Endodermal cell (in vitro differentiated cells): Measurements from ENCODE around the gene RBM28. TPM values are rescaled to one million over a fixed set of nuclear protein-coding genes. Genes with fewer than 3 reads are reported as not detected.
"Not testable (repeated sequence)": the region's sequence is repeated elsewhere in the genome, so short reads cannot be mapped to it uniquely, and the experiment has no call there.

Experiments
- DNase-seq: peaks from one replicate; pipeline ENCODE4 v3.0.0-alpha.2; 2017
- H3K27ac ChIP-seq: 2 replicates; pipeline ENCODE4 v1.5.1; 2013; ENCODE audit warnings: mild to moderate bottlenecking, low read depth, low read length, moderate library complexity
- H3K27me3 ChIP-seq: 2 replicates; pipeline ENCODE4 v1.6.1; 2013; ENCODE audit warnings: mild to moderate bottlenecking, low read length, moderate library complexity; ENCODE audit not compliant: insufficient read depth, control insufficient read depth, poor library complexity, severe bottlenecking
- H3K36me3 ChIP-seq: 2 replicates; pipeline ENCODE4 v1.7.0; 2013; ENCODE audit warnings: mild to moderate bottlenecking, low read length, moderate library complexity; ENCODE audit not compliant: control insufficient read depth, insufficient read depth
- H3K4me1 ChIP-seq: one replicate; pipeline ENCODE4 v1.7.0; 2013; ENCODE audit warnings: low read length; ENCODE audit not compliant: control insufficient read depth, insufficient read depth
- H3K4me3 ChIP-seq: 2 replicates; pipeline ENCODE4 v1.5.1; 2013; ENCODE audit warnings: mild to moderate bottlenecking, low read length, moderate library complexity
- H3K9ac ChIP-seq: 2 replicates; pipeline ENCODE4 v1.6.1; 2013; ENCODE audit warnings: mild to moderate bottlenecking, low read length, moderate library complexity; ENCODE audit not compliant: poor library complexity, severe bottlenecking; ENCODE audit errors: extremely low read depth
- H3K9me3 ChIP-seq: 2 replicates; pipeline ENCODE4 v1.6.1; 2013; ENCODE audit warnings: mild to moderate bottlenecking, low read length, moderate library complexity; ENCODE audit not compliant: control insufficient read depth
- H3K27ac Mint-ChIP-seq: 2 replicates; pipeline ENCODE4 v1.8.0; 2020; ENCODE audit warnings: mixed read lengths
- H3K27me3 Mint-ChIP-seq: 2 replicates; pipeline ENCODE4 v1.8.0; 2021; ENCODE audit warnings: mild to moderate bottlenecking, mixed read lengths; ENCODE audit not compliant: insufficient read depth
- H3K36me3 Mint-ChIP-seq: 2 replicates; pipeline ENCODE4 v1.8.0; 2020; ENCODE audit warnings: low read depth, mixed read lengths
- H3K4me1 Mint-ChIP-seq: 2 replicates; pipeline ENCODE4 v1.8.0; 2020; ENCODE audit warnings: mixed read lengths
- H3K4me3 Mint-ChIP-seq: 2 replicates; pipeline ENCODE4 v1.8.0; 2020; ENCODE audit warnings: mild to moderate bottlenecking, moderate library complexity, mixed read lengths
- H3K9me3 Mint-ChIP-seq: 2 replicates; pipeline ENCODE4 v1.8.0; 2020; ENCODE audit warnings: mild to moderate bottlenecking, mixed read lengths
- CTCF ChIP-seq: fragments of 200-600 bp; sonication (generic); conservative IDR thresholded peaks from 2 replicates; pipeline ENCODE4 v1.5.0; 2021; ENCODE audit warnings: antibody characterized with exemption, mild to moderate bottlenecking
- WGBS, 2 experiments: methylation state at CpG; one replicate each; pipeline versions ENCODE4 v1.1.5 to v1.1.7; 2013; ENCODE audit warnings: missing lambda C conversion rate in 2 of 2, mixed read lengths in 1 of 2; ENCODE audit not compliant: insufficient coverage in 1 of 2, insufficient read length in 1 of 2; 5-methylcytosine and 5-hydroxymethylcytosine counted together
- total RNA-seq, 2 donors: library from RNA; stranded (reverse); fragmentation: NEBNext Ultra II Directional in 1 of 2; extraction: Animal tissue kit (Norgen Biotek cat#: 25700) in 1 of 2; gene quantifications; 2 replicates in 1 of 2; 3 replicates in 1 of 2; pipeline ENCODE4 v1.2.1, GENCODE V29; 2021

Gene RBM28
- total RNA-seq, 2 donors from 2014 or later: 60.1 to 60.9 TPM

GRCh38 chr7:128287556-128287955 is 56.2 kb downstream of the RBM28 start:
- Histone ChIP-seq H3K27me3 (no peaks in the 10 kb centered on the region), H3K4me1 (no peaks in the 10 kb centered on the region), H3K9me3 (peaks cover 9% of the 10 kb centered on the region), H3K9ac (no peak overlapping the region), H3K36me3 (no peaks in the 10 kb centered on the region), H3K27ac (no peak overlapping the region), H3K4me3 (no peak overlapping the region)
- WGBS, 2 experiments: 94% methylated on average over 4 of the region's 4 CpGs; no CpG with 5 or more reads in 1 of the 2 experiments
- TF ChIP-seq CTCF: no peak
- no peak overlapping the region for H3K4me3 Mint-ChIP-seq
- no peaks in the 10 kb centered on the region for H3K4me1 Mint-ChIP-seq
- no peak overlapping the region for H3K27ac Mint-ChIP-seq
- H3K27me3 Mint-ChIP-seq: peaks cover 3% of the 10 kb centered on the region
- no peak for DNase-seq
- peaks cover 31% of the 10 kb centered on the region for H3K9me3 Mint-ChIP-seq
- peaks cover 22% of the 10 kb centered on the region for H3K36me3 Mint-ChIP-seq

- Mint-ChIP-seq H3K4me3 (no peak overlapping the region), H3K27me3 (peaks cover 9% of the 10 kb centered on the region), H3K9me3 (peaks cover 29% of the 10 kb centered on the region), H3K27ac (no peak overlapping the region), H3K4me1 (no peaks in the 10 kb centered on the region), H3K36me3 (peaks cover 23% of the 10 kb centered on the region)
- H3K4me1 ChIP-seq: no peaks in the 10 kb centered on the region
- no peak overlapping the region for H3K4me3 ChIP-seq
- TF ChIP-seq CTCF: no peak
- H3K9me3 ChIP-seq: peaks cover 20% of the 10 kb centered on the region
- H3K27ac ChIP-seq: no peak overlapping the region
- H3K9ac ChIP-seq: no peak overlapping the region
- no peaks in the 10 kb centered on the region for H3K27me3 ChIP-seq
- DNase-seq: no peak
- H3K36me3 ChIP-seq: no peaks in the 10 kb centered on the region
- 93 to 95% methylated on average over 5 to 7 of the region's 7 CpGs for WGBS, 2 experiments
Measured at GRCh38 chr7:128284102-128284501, 59.6 kb downstream of the RBM28 start.

GRCh38 chr7:128281605-128282380 is 61.9 kb downstream of the RBM28 start:
- Histone ChIP-seq H3K9me3 (peaks cover 20% of the 10 kb centered on the region), H3K9ac (no peak overlapping the region), H3K27ac (no peak overlapping the region), H3K4me1 (no peaks in the 10 kb centered on the region), H3K27me3 (no peaks in the 10 kb centered on the region), H3K4me3 (no peak overlapping the region), H3K36me3 (no peaks in the 10 kb centered on the region)
- Mint-ChIP-seq H3K36me3 (peaks cover 22% of the 10 kb centered on the region), H3K27me3 (peaks cover 7% of the 10 kb centered on the region), H3K4me3 (no peak overlapping the region), H3K9me3 (peaks cover 42% of the 10 kb centered on the region), H3K27ac (no peak overlapping the region), H3K4me1 (no peaks in the 10 kb centered on the region)
- DNase-seq: no peak
- no peak for TF ChIP-seq CTCF
- WGBS, 2 experiments: 80 to 92% methylated on average over 1 to 4 of the region's 4 CpGs

- H3K9me3 ChIP-seq: peaks cover 20% of the 10 kb centered on the region
- 73% methylated on average over 1 of the region's 1 CpG; no CpG with 5 or more reads in 1 of the 2 experiments for WGBS, 2 experiments
- H3K4me3 ChIP-seq, H3K27me3 Mint-ChIP-seq, H3K36me3 ChIP-seq, DNase-seq, H3K27ac Mint-ChIP-seq, H3K27me3 ChIP-seq, H3K27ac ChIP-seq, H3K4me1 Mint-ChIP-seq, H3K9ac ChIP-seq, H3K4me1 ChIP-seq, H3K4me3 Mint-ChIP-seq: not testable (repeated sequence)
- Mint-ChIP-seq H3K9me3 (peaks cover 42% of the 10 kb centered on the region), H3K36me3 (peaks cover 22% of the 10 kb centered on the region)
Measured at GRCh38 chr7:128280451-128280850, 63.3 kb downstream of the RBM28 start.
